Mesendoderm (in vitro differentiated cells): ENCODE data around the gene NUDT15.

Experiments used
- DNase-seq: peaks from one replicate; pipeline ENCODE4 v3.0.0; 2013
- H2AK5ac ChIP-seq: 2 replicates; pipeline ENCODE4 v1.6.1; 2013; ENCODE audit warnings: low read length, inconsistent platforms
- H2BK120ac ChIP-seq: 2 replicates; pipeline ENCODE4 v1.6.1; 2013; ENCODE audit warnings: low read depth, mild to moderate bottlenecking, low read length, moderate library complexity, mixed read lengths
- H2BK15ac ChIP-seq: replicated peaks from 2 replicates; pipeline ENCODE4 v1.6.1; 2013; ENCODE audit warnings: low read depth, mild to moderate bottlenecking, moderate library complexity
- H2BK5ac ChIP-seq: 2 replicates; pipeline ENCODE4 v1.6.1; 2013; ENCODE audit warnings: low read length, inconsistent platforms
- H3K18ac ChIP-seq: 2 replicates; pipeline ENCODE4 v1.6.1; 2013; ENCODE audit warnings: mild to moderate bottlenecking, low read length, mixed read lengths
- H3K23ac ChIP-seq: one replicate; pipeline ENCODE4 v1.6.1; 2013; ENCODE audit warnings: low read length
- H3K27ac ChIP-seq: 2 replicates; pipeline ENCODE4 v1.5.1; 2013; ENCODE audit warnings: low read depth, mild to moderate bottlenecking, inconsistent platforms, low read length, moderate library complexity
- H3K27me3 ChIP-seq: 2 replicates; pipeline ENCODE4 v1.6.1; 2013; ENCODE audit warnings: low read length, control low read depth, mild to moderate bottlenecking, inconsistent platforms; ENCODE audit not compliant: insufficient read depth, poor library complexity
- H3K36me3 ChIP-seq: 2 replicates; pipeline ENCODE4 v1.6.1; 2013; ENCODE audit warnings: low read length, inconsistent platforms; ENCODE audit not compliant: control insufficient read depth, insufficient read depth
- H3K4ac ChIP-seq: one replicate; pipeline ENCODE4 v1.6.1; 2013; ENCODE audit warnings: low read depth, mild to moderate bottlenecking, low read length, moderate library complexity
- H3K4me1 ChIP-seq: 2 replicates; pipeline ENCODE4 v1.6.1; 2013; ENCODE audit warnings: low read depth, low read length, inconsistent platforms; ENCODE audit not compliant: control insufficient read depth
- H3K4me2 ChIP-seq: 2 replicates; pipeline ENCODE4 v1.6.1; 2013; ENCODE audit warnings: low read length
- H3K4me3 ChIP-seq: 2 replicates; pipeline ENCODE4 v1.5.1; 2013; ENCODE audit warnings: mild to moderate bottlenecking, low read length
- H3K56ac ChIP-seq: one replicate; pipeline ENCODE4 v1.6.1; 2013; ENCODE audit warnings: low read length
- H3K79me1 ChIP-seq: 2 replicates; pipeline ENCODE4 v1.6.1; 2013; ENCODE audit warnings: low read length, inconsistent platforms
- H3K79me2 ChIP-seq: 2 replicates; pipeline ENCODE4 v1.6.1; 2013; ENCODE audit warnings: mild to moderate bottlenecking, low read length; ENCODE audit not compliant: control insufficient read depth, insufficient read depth
- H3K9ac ChIP-seq: 2 replicates; pipeline ENCODE4 v1.6.1; 2013; ENCODE audit warnings: low read length, inconsistent platforms
- H4K5ac ChIP-seq: one replicate; pipeline ENCODE4 v1.6.1; 2013; ENCODE audit warnings: low read length
- H4K8ac ChIP-seq: one replicate; pipeline ENCODE4 v1.6.1; 2013; ENCODE audit warnings: low read depth, mild to moderate bottlenecking, control low read depth, low read length, moderate library complexity
- WGBS: extraction: QIAGEN DNeasy Blood & Tissue Kit; methylation state at CpG from one replicate; pipeline ENCODE4 v1.1.7; 2013; ENCODE audit warnings: low lambda C conversion rate, missing lambda C conversion rate; ENCODE audit not compliant: insufficient coverage; ENCODE audit errors: extremely low coverage; 5-methylcytosine and 5-hydroxymethylcytosine counted together

NUDT15 gene

DNA sequence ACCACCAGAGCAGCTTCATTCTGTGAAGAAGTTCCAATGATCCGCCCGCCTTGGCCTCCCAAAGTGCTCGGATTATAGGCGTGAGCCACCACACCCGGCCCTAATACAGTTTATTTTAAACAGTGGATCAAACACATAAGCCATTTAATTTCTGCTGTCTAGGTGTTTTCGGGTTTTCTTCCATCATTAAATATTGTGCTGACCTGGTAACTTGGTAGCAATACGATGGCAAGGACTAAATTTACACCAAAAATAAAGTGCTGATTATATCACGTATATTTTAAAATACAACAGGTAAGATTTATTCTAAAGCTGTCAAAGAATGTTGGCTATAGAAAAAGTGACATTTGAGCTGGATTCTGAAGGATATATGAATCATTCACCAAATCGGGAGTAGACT, 56.1 kb downstream of the NUDT15 start:
- no peak overlapping the region for H3K4ac ChIP-seq
- peak overlapping the region; percentile 88 for H3K9ac ChIP-seq
- no peak overlapping the region for H2AK5ac ChIP-seq
- no peak overlapping the region for H2BK15ac ChIP-seq
- H3K23ac ChIP-seq = no peak overlapping the region
- no peaks in the 10 kb centered on the region for H3K27me3 ChIP-seq
- no peak overlapping the region for H4K5ac ChIP-seq
- H3K56ac ChIP-seq = no peak overlapping the region
- H3K4me3 ChIP-seq = no peak overlapping the region
- H3K79me1 ChIP-seq = peaks cover 10% of the 10 kb centered on the region
- no peaks in the 10 kb centered on the region for H3K36me3 ChIP-seq
- no peak overlapping the region for H4K8ac ChIP-seq
- H2BK120ac ChIP-seq = no peak overlapping the region
- peaks cover 47% of the 10 kb centered on the region for H3K79me2 ChIP-seq
- DNase-seq = no peak
- H3K27ac ChIP-seq = no peak overlapping the region
- H3K18ac ChIP-seq = no peak overlapping the region
- H3K4me2 ChIP-seq = peak overlapping the region; percentile 97
- peaks cover 1% of the 10 kb centered on the region for H3K4me1 ChIP-seq
- WGBS = no CpG with 5 or more reads among the region's 9 CpGs
- H2BK5ac ChIP-seq = no peak overlapping the region

DNA sequence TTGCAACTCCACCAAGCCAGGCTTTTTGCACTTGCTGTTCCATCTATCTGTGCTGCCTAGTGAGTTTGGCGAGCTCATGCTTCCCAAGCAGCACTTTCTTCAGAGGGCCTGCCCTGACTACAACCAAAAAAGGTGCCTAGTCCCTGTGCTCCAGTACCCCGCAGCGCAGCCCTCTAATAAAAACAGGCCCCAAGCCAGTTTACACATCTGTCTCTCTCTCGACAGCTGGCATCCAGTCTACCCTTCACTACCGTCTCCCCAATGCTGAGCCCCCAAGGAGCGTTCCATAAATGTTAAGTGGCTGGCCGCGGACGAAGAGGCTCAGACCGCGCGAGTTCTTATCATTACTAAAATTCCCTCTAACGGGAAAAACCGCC, 56.9 kb downstream of the NUDT15 start:
- Histone ChIP-seq H3K23ac (no peak overlapping the region), H3K4me1 (peaks cover 1% of the 10 kb centered on the region), H2BK5ac (no peak overlapping the region), H3K18ac (peak overlapping the region; percentile 39), H3K79me2 (peaks cover 43% of the 10 kb centered on the region), H3K56ac (peak overlapping the region; percentile 94), H2BK120ac (no peak overlapping the region), H2AK5ac (no peak overlapping the region), H3K4me3 (peak overlapping the region; percentile 97), H2BK15ac (no peak overlapping the region), H3K79me1 (peaks cover 9% of the 10 kb centered on the region), H3K9ac (peak overlapping the region; percentile 88), H3K27ac (no peak overlapping the region), H3K4me2 (peak overlapping the region; percentile 97), H3K4ac (peak overlapping the region; percentile 83), H4K8ac (peak overlapping the region; percentile 78), H4K5ac (no peak overlapping the region), H3K36me3 (no peaks in the 10 kb centered on the region), H3K27me3 (no peaks in the 10 kb centered on the region)
- DNase-seq = peak; percentile 22
- WGBS = no CpG with 5 or more reads among the region's 14 CpGs

DNA sequence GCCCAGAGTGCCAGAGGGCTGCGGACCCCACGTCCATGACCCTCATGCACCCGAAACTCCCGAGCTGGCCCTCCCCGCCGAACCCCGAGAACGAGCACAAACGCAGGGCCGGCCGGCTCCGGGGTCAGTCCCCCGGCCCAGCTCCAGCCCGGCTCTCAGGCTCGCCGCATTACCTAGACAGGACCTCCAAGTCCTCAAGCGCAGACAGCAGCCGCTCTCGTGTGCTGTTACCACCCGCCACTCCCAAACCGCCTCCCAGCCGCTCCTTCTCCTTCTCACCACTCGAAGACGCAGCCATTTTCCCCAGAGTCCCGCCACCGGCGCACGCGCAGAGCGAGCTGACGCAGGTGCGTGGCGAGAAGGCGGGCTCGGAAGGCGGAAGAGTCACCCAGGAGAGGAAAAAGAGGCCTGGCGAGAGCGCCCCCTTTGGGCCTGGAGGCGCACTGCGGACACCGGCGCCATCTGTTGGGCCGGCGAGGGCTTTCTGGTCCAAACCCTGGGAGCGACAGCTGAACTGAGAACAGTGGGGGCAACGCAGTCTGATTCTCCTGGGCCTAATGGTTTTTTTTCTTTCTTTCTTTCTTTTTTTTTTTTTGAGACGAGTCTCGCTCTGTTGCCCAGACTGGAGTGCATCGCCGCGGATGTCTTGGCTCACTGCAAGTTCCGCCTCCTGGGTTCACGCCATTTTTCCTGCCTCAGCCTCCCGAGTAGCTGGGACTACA, 57.4 kb downstream of the NUDT15 start, which contains the start of gene MED4:
Gene MED4 (minus strand): TSS at position 324 of the 722 bp plus-strand sequence. CDS start 26 bp downstream, at position 298.
- Histone ChIP-seq H3K4me2 (peak within 1 kb of the TSS; percentile 97), H3K4ac (peak within 1 kb of the TSS; percentile 83), H2BK5ac (no peak within 1 kb of the TSS), H3K36me3 (no peaks in the 10 kb centered on the region), H3K56ac (peak within 1 kb of the TSS; percentile 94), H3K79me2 (peaks cover 42% of the 10 kb centered on the region), H3K27me3 (no peaks in the 10 kb centered on the region), H3K18ac (peak within 1 kb of the TSS; percentile 39), H3K23ac (no peak within 1 kb of the TSS), H3K4me3 (peak within 1 kb of the TSS; percentile 97), H2AK5ac (no peak within 1 kb of the TSS), H2BK120ac (no peak within 1 kb of the TSS), H3K4me1 (peaks cover 1% of the 10 kb centered on the region), H3K79me1 (peaks cover 9% of the 10 kb centered on the region), H4K5ac (no peak within 1 kb of the TSS), H3K9ac (peak within 1 kb of the TSS; percentile 88), H3K27ac (no peak within 1 kb of the TSS), H2BK15ac (no peak within 1 kb of the TSS), H4K8ac (peak within 1 kb of the TSS; percentile 78)
- no CpG with 5 or more reads among the region's 54 CpGs for WGBS
- peak; percentile 96 for DNase-seq

DNA sequence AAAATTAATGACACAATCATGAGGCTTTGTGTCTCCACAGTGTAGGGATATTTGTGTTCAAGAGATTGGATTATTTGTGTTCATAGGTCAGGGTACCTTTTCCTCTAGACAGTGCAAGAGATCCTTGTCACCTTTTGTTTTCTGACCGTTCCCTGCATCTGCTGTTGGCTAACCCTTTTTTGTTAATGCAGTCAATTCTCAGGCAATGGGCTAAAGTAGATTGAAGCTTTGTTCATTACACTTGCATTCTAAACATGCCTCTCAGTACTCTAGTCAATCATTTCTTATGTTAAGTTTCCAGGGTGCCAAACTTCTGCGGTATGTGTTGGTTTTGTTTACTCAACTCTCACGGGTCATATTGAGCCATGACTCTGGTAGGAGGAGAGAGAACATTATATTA, 59.1 kb downstream of the NUDT15 start:
- peaks cover 8% of the 10 kb centered on the region for H3K79me1 ChIP-seq
- H3K4me3 ChIP-seq = no peak overlapping the region
- no peak overlapping the region for H3K27ac ChIP-seq
- H3K79me2 ChIP-seq = peaks cover 30% of the 10 kb centered on the region
- no peaks in the 10 kb centered on the region for H3K36me3 ChIP-seq
- H4K8ac ChIP-seq = no peak overlapping the region
- H3K4me1 ChIP-seq = peaks cover 1% of the 10 kb centered on the region
- H3K4ac ChIP-seq = no peak overlapping the region
- H3K23ac ChIP-seq = no peak overlapping the region
- H2BK5ac ChIP-seq = no peak overlapping the region
- no peak for DNase-seq
- H3K4me2 ChIP-seq = no peak overlapping the region
- no peak overlapping the region for H2BK15ac ChIP-seq
- no peak overlapping the region for H3K9ac ChIP-seq
- no peak overlapping the region for H3K56ac ChIP-seq
- no peak overlapping the region for H4K5ac ChIP-seq
- no peak overlapping the region for H3K18ac ChIP-seq
- no peak overlapping the region for H2AK5ac ChIP-seq
- H3K27me3 ChIP-seq = no peaks in the 10 kb centered on the region
- H2BK120ac ChIP-seq = no peak overlapping the region
- no CpG with 5 or more reads among the region's 3 CpGs for WGBS
